ENCODE results near the gene SYCP2L.

DNA sequence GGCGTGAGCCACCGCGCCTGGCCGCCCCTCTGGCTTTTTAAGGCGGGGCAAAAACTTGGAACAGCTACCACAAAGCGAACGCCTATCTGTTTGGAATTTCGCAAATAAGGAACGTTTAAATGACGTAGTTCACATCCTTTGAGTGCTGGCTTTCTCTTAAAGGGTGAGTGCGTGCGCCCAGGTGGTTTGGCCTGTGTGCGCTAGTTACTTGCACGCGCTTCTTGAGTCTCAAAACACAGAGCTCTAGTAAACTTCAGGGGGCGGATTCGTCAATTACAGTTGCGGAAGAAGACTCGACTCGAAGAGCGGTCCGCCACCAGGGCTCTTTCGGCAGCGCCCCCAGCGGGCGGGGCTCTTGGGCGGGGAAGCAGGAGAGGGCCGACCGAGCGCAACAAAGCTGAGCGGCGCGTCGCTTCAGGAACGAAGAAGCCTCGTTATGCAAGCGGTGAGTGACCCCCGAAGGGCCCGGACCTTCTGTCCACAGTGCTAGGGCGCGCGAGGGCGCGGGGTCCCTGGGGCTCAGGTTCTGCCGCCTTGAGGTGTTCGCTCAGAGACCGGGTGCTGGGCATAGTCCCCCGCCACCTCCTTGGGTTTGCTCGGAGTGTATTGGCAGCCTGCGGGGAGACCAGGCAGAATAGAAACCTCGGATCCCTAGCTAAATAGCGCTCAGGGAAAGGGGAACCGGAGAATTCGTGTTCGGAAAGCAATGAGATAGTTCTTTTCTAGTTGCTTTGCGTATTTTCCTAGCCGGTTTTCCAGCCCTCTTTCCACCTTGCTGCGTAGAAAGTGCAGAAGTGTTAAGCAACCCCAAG is at the start of gene SYCP2L:
- TF ChIP-seq, protein P1, sequence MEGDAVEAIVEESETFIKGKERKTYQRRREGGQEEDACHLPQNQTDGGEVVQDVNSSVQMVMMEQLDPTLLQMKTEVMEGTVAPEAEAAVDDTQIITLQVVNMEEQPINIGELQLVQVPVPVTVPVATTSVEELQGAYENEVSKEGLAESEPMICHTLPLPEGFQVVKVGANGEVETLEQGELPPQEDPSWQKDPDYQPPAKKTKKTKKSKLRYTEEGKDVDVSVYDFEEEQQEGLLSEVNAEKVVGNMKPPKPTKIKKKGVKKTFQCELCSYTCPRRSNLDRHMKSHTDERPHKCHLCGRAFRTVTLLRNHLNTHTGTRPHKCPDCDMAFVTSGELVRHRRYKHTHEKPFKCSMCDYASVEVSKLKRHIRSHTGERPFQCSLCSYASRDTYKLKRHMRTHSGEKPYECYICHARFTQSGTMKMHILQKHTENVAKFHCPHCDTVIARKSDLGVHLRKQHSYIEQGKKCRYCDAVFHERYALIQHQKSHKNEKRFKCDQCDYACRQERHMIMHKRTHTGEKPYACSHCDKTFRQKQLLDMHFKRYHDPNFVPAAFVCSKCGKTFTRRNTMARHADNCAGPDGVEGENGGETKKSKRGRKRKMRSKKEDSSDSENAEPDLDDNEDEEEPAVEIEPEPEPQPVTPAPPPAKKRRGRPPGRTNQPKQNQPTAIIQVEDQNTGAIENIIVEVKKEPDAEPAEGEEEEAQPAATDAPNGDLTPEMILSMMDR (conservative IDR thresholded peaks at IDR 0.05 in 1 of 2, IDR thresholded peaks at IDR 0.05 in 1 of 2; ENCODE audit: low read depth in 1 of 2, low read length in 2 of 2), result peak in 1 of 2 donors; percentile 19
- no peak for TF ChIP-seq EZH2 (IDR thresholded peaks at IDR 0.05; ENCODE audit: low read length, missing control alignments)

Measured in fibroblast of lung (primary cell).